Germinal center (tissue), 1 donor: ENCODE data around the gene NME2.
"Not testable (repeated sequence)": the region's sequence is repeated elsewhere in the genome, so short reads cannot be mapped to it uniquely, and the experiment has no call there.

Experiments used
- DNase-seq: peaks from one replicate; pipeline ENCODE4 v3.0.0; 2012; ENCODE audit warnings: mixed read lengths, low spot score

Gene NME2

DNA sequence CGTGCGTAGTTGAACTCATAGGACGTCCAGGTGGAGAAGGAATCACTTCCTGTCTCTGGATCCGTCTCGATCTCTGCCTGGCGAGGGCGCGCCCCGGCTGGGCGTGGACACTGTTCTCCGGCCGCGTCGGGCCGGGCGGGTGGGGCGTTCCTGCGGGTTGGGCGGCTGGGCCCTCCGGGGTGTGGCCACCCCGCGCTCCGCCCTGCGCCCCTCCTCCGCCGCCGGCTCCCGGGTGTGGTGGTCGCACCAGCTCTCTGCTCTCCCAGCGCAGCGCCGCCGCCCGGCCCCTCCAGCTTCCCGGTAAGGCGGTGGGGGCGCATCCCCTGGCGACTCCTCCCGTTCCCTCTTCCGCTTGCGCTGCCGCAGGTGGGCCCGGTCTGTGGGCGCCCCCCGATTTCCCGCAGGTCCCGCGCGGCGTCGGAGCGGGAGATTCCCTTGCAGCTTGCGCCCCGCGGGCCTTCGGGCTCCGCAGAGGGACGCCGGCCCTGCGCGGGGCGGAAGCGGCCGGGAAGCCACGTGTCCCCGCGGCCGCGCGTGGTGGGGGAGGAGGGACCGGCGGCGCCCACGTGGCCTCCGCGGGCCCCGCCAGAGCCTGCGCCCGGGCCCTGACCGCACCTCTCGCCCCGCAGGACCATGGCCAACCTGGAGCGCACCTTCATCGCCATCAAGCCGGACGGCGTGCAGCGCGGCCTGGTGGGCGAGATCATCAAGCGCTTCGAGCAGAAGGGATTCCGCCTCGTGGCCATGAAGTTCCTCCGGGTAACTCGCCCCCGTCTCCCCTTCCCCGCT lies at the start of gene NME2:
TSS of gene NME2 (plus strand) at position 214 of the 789 bp plus-strand sequence. CDS start at position 634, 420 bp downstream.
- DNase-seq: peak; percentile 86

DNA sequence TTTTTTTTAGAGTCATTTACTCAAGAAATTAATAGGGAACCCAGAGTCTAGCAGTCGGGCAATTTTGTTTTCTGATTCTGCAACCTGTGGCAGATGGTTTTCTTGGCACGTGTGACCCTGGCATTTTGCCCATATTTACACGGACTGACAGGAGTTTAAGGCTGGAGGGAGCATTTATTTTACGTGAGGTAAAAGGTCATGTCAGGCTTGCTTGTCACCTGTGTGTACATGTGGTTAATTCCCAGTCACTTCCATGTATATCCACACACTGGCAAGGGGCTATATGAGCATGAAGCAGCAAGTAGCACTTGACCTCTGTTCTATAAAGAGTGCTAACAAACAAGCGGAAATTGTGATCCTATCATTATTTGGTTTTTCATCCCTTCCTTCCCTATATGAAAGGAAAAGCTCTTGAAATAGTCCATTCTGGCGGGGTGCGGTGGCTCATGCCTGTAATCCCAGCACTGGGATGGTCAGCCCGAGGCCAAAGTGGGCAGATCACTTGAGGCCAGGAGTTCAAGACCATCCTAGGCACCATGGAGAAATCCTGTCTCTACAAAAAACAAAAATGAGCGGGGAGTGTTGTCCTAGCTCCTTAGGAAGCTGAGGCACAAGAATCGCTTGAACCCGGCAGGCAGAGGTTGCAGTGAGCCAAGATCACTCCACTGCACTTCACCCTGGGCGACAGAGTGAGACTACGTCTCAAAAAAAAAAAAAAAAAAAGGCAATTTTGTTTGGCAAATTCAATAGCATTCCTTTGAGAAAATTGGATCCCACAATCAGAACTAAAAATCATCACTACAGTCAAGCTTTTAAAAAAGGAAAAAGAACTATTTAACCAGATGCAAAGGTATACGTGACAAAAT lies 47.6 kb upstream of the NME2 start:
- DNase-seq: no peak

DNA sequence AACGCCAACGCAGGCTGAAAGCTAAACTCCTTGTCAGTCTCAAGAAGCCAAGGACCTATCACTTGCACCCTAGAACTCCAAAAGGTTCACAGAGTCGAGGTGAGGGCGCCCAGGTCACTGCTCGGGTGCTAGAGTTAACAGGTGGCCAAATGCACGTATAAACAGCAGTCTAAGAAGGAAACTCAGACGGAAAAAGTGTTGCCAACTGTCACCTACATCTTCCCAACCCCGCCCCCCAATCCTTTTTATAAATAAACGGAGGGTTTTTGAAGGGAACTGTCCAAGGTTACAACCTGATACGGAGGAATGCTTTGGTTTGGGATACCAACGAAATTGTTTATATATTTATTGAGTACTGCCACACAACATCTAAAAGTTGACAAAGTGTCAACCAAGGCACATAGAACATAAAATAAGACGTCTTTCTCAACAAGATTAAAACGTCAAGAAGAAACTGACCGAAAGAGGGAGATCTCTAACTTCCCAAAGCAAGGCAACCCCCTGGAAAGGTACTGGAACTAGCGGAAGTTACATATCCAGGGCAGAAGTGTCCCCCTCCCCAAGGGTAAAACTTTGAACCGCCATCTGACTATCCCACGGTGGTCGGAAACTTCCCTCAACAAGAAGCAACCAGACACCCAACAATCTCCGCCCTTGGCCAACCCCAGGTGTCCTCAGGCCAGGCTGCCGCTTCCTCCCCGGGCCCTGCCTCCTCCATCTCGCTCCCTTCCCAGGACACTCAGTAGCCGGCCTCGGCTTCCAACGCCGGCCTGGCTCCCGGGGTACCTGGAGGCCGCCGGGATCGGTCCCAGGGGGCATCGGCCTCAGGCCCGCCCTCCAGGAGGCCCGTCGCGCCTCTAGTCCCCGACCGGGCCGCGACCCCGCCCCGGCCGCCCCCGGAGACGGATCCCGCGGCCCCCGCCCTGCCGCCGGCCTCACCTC lies 46.5 kb upstream of the NME2 start:
- DNase-seq: peak; percentile 52

DNA sequence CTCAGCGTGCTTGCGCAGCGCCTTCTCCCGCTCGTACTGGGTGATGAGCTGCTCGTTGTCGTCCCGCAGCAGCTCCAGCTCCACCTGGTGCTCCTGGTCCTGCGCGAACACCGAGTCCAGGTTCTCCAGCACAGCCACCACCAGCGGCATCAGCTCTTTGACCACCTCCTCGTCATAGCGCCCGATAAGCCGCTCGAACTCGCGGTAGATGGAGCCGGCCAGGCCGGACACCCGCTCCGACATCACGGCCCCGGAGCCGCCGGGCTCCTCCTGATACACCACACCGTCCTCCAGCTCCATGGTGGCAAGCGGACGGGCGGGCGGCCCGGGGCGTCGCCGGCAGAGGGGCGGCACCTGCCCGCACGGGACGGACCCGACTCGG lies 45.9 kb upstream of the NME2 start:
- DNase-seq: peak; percentile 61

DNA sequence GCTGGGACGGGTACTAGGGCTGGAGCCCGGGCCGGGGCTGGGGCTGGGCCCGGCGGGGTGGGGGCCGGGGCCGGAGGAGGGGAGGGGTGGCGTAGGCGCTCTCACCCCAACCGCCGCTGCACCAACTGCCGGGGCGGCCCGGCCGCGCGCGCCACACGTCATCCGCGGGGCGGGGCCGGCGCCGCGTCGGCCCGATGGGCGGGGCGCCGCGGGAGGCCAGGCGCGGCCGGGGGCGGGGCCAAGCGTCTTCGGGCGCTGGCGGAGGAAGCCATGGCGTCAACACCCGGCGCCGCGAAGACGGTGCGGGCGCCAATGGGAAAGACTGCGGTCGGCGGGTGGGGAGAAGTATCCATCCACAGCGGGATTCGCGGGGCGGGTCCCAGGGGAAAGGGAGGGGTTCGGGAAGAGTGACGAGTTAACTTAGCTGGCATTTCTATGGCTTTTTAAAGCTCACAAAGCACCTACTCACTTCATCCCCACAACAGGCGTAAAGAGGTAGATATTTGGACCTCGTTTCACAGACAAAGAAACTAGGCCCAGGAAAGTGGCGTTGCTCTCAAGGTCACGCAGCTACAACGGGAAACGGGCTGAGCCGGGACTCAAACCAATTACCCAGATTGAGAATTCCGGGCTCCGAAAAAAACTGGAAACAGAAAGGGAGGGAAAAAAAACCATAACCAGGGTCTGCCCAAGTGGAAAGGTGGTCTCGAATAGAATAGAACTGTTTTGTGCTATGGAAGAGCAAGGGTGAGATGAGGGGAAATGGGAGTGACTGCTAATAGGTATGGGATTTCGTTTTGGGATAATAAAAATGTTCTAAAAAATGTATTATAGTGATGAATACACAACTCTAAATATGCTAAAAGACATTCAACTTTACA lies 45.2 kb upstream of the NME2 start, which contains the start of gene SPAG9:
TSS of gene SPAG9 (minus strand) at position 130 of the 881 bp plus-strand sequence. CDS start 212 bp downstream, outside the sequence.
- DNase-seq: peak; percentile 98

GRCh38 chr17:51121620-51122472 lies 44.4 kb upstream of the NME2 start:
- DNase-seq: peak; percentile 66

DNA sequence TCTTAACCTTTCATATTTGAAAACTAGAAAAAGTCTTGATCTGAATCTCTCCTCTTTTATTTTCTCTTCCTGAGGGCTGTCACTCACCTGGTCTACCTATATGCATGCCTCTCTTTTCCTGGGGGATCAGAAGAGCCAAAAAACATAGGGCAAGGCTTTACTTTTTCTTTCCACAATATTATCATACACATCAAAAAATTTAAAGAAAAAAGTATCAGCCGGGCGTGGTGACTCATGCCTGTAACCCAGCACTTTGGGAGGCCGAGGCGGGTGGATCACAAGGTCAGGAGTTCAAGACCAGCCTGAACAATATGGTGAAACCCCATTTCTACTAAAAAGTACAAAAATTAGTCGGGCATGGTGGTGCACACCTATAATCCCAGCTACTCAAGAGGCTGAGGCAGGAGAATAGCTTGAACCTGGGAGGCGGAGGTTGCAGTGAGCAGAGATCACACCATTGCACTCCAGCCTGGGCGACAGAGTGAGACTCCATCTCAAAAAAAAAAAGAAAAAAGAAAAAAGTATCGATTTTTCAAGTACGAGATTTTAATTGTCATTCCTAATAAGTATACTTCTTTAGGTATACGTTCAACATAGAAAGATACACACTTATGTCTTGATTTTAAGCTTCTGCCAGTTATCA lies 43.6 kb upstream of the NME2 start:
- DNase-seq: not testable (repeated sequence)

DNA sequence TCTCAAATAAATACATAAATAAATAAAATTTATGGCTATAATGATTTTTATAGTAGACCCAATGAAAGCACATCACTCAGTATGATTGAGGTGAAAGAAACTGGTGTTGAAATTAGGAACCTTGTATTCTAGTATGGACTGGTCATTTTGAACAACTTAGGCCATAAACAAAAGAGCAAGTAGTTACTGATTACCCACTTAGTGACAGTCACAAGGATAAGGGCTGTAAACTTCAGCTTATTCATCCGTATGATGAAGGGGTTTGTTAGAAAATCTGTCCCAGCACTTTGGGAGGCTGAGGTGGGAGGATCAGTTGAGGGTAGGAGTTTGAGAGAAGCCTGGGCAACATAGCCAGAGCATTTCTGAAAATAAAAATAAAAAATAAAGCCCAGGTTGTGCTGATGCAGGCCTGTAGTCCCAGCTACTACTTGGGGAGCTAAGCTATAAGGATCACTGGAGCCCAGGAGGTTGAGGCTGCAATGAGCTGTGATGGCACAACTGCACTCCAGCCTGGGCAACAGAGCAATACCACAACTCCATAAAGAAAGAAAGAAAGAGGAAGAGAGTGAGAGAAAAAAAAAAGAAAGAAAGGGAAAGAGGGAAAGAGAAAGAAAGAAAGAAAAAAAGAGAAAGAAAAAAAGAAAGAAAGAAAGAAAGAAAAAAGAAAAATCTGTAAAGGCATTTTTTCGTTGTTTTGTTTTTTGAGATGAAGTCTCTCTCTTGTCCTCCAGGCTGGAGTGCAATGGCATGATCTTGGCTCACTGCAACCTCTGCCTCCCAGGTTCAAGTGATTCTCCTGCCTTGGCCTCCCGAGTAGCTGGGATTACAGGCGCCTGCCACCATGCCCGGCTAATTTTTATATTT lies 41.3 kb upstream of the NME2 start:
- no peak for DNase-seq

DNA sequence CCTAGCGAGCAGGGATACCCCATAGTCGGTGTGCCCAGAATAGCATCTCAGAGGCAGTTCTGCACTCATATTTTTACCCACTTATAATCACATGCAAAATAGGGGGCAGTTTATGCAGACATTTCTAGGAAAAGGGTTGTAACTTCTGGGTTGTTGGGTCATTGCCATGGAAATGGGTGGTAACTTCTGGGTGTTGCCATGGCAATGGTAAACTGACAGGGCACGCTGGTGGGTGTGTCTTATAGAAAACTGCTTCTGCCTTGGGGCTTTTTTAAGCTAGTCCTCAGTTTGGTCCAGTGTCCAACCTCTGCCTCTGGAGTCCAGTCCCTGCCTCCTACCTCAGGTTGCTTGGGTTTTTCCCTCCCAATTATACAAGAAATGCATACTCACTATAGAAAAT lies 38.1 kb upstream of the NME2 start:
- no peak for DNase-seq

DNA sequence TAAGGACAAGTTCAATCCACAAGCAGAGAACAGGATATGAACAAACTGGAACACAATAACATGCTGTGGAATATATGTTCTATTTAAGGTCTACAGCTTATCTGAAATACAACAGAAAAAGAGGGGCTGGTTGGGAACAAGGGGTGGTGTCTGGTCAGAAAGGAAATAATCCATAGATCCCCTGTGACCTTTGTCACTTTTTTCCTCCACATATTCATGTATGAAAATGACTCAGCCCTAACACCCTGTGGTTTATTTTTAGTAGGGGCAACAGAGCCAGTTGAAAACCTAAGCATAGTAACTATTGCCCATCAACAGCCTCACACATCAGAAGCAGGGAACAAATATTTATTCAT lies 33.3 kb upstream of the NME2 start:
- DNase-seq: no peak

GRCh38 chr17:51133365-51133764 lies 32.8 kb upstream of the NME2 start:
- DNase-seq: no peak

- no peak for DNase-seq
These were observed 30.3 kb upstream of the NME2 start for GRCh38 chr17:51135956-51136355.

DNA sequence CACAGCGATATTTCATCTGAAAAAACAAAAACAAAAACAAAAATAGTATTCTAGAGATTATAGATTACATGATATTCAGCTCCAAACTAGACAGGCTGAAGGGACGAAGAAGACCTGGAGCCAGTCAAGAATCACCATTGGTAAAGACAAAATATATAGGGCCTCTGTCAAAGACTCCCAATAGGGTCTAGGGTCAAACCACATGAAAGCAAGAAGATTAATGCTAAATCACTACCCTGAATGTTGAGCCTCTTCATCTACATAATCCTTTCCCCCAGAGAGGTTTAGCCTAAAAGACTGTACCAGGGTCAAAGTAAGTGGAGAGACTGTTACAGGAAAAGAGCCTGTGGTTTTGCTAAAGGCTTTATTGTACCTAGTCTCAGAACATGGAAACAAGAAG lies 23.6 kb upstream of the NME2 start:
- DNase-seq: no peak

- DNase-seq: no peak
These were observed 21.8 kb upstream of the NME2 start for GRCh38 chr17:51144266-51145022.

DNA sequence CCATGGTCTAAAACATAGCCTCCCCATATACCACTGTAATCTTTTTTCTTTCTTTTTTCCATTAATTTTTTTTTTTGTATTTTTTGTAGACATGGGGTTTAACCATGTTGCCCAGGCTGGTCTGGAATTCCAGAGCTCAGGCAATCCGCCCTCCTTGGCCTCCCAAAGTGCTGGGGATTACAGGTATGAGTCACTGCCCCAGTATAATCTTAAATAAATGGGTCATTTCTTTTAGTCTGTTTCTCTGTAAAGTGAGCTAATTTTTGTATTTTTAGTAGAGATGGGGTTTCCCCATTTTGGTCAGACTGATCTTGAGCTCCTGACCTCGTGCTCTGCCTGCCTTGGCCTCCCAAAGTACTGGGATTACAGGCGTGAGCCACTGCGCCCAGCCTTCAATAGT lies 18.6 kb upstream of the NME2 start:
- no peak for DNase-seq

DNA sequence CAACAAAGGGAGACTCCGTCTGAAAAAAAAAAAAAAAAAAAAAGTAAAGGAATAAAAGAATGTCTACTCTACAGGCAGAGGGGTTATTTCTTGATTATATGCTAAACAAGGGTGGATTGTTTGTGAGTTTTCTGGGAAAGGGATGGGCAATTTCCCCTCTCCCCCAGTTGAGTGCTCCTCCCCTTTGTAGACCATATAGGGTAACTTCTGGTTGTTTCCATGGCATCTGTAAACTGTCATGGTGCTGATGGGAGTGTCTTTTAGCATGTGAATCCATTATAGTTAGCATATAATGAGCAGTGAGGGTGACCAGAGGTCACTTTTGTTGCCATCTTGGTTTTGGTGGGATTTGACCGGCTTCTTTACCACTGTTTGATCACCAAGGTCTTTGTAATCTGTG lies 17.0 kb upstream of the NME2 start:
- DNase-seq: no peak

DNA sequence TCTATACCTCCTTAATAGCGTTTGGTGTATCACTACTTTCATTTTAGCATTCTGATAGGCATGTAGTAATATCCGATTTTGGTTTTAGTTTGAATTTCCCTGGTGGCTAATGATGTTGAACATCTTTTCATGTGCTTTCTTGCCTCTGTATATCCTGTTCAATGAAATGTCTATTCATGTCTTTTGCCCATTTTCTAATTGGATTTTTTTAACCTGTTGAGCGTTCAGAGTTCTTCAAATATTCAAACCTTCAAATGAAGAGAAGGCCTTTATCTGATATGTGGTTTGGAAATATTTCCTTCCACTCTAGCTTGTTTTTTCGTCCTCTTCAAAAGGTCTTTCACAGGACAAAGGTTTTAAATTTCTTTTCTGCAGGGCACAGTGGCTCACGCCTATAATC lies 15.3 kb upstream of the NME2 start:
- no peak for DNase-seq

- no peak for DNase-seq
These were observed 13.4 kb upstream of the NME2 start for GRCh38 chr17:51152766-51153209.
